Raji (cell line): ENCODE data around the gene TMEM117.

Experiments used
- POLR2A ChIP-seq: IDR thresholded peaks from 2 replicates; pipeline ENCODE4 v1.6.1; 2011; ENCODE audit warnings: low read depth, low read length, control low read depth; ENCODE audit not compliant: insufficient read depth

Gene TMEM117

GRCh38 chr12:44148936-44149335 is 313.1 kb downstream of the TMEM117 start:
- no peak for TF ChIP-seq POLR2A

- TF ChIP-seq POLR2A: no peak
Observed at GRCh38 chr12:44154128-44154527, 318.2 kb downstream of the TMEM117 start.

GRCh38 chr12:44155358-44155757 is 319.5 kb downstream of the TMEM117 start:
- no peak for TF ChIP-seq POLR2A

GRCh38 chr12:44157359-44157758 is 321.5 kb downstream of the TMEM117 start:
- no peak for TF ChIP-seq POLR2A

GRCh38 chr12:44158746-44159145 is 322.9 kb downstream of the TMEM117 start:
- TF ChIP-seq POLR2A: no peak

GRCh38 chr12:44159216-44159615 is 323.3 kb downstream of the TMEM117 start:
- TF ChIP-seq POLR2A: no peak

GRCh38 chr12:44159862-44160261 is 324.0 kb downstream of the TMEM117 start:
- no peak for TF ChIP-seq POLR2A

- no peak for TF ChIP-seq POLR2A
Observed at GRCh38 chr12:44162961-44163360, 327.1 kb downstream of the TMEM117 start.

- no peak for TF ChIP-seq POLR2A
Observed at GRCh38 chr12:44174053-44174452, 338.2 kb downstream of the TMEM117 start.

- TF ChIP-seq POLR2A: no peak
Observed at GRCh38 chr12:44184499-44185206, 348.8 kb downstream of the TMEM117 start.

GRCh38 chr12:44193281-44193680 is 357.4 kb downstream of the TMEM117 start:
- TF ChIP-seq POLR2A: no peak

- TF ChIP-seq POLR2A: no peak
Observed at GRCh38 chr12:44206045-44206444, 370.2 kb downstream of the TMEM117 start.

GRCh38 chr12:44217146-44217883 is 381.4 kb downstream of the TMEM117 start:
- no peak for TF ChIP-seq POLR2A

GRCh38 chr12:44223736-44224135 is 387.9 kb downstream of the TMEM117 start:
- TF ChIP-seq POLR2A: no peak

- TF ChIP-seq POLR2A: no peak
Observed at GRCh38 chr12:44224399-44225148, 388.7 kb downstream of the TMEM117 start.

- no peak for TF ChIP-seq POLR2A
Observed at GRCh38 chr12:44225149-44225510, 389.2 kb downstream of the TMEM117 start.

- TF ChIP-seq POLR2A: no peak
Observed at GRCh38 chr12:44227616-44228015, 391.7 kb downstream of the TMEM117 start.

GRCh38 chr12:44229846-44230245 is 394.0 kb downstream of the TMEM117 start:
- no peak for TF ChIP-seq POLR2A
